Measurements from ENCODE around the gene EVX1. TPM values are rescaled to one million over a fixed set of nuclear protein-coding genes. Genes with fewer than 3 reads are reported as not detected.

EVX1 gene
- total and polyA plus RNA-seq, 7 experiments from 2014 or later = 0.11 TPM; not detected in 6

DNA sequence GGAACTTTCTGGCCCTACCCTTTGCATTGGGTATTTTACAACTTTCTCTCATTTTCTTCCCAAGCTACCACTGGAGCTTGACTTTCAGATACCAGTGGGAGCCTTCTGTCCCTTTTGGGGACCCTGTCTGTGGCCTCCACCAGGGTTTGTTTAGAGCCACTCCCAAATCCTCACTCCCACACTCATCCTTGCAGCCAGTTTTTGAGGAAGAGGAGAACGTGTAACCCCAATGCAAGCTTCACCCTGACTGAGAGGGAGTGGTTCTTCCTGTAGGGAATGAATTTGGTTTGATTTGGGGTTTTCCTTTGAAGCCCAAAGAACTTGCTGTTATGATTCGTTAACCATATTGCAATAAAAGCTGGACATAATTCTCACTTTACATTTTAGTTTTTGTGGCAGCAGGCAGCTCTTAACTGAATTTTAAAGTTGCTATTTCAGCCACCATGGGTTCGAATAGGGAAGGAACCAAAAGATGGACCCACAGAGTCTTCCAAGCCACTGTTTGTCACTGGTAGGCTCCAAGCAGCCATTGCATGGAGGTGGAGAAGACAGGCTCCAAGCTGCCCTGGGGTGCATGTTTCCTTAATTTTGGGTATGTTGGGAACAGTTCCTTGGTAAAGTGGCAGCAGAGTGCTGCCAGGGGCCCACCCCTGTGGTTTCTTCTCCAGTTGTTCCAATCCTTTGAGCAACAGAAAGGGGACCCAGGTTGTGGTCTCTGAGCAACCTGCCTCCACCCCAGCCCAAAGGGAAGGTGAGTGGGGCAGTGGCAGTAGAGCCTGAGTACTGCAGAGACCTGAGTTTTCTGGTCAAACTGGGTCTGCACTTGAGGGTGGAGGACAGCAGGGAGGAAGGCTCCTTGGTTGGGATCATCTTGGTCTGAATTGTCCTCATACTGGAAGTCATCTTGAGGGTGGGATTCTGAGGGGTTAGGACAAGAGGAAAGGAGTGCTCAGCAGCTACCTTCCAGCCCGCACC lies 5.1 kb downstream of the EVX1 start:
- Mint-ChIP-seq H3K27ac (peak overlapping the region in 1 of 9 donors; percentile 20), H3K9me3 (peaks cover 0 to 6% (median 0%) of the 10 kb centered on the region in 11 donors), H3K36me3 (peaks cover 0 to 3% (median 1%) of the 10 kb centered on the region in 5 donors), H3K4me1 (peaks cover 4 to 50% (median 30%) of the 10 kb centered on the region in 7 donors), H3K4me3 (no peak overlapping the region), H3K27me3 (peaks cover 76 to 86% (median 84%) of the 10 kb centered on the region in 5 donors)
- H3K4me3 ChIP-seq (ENCODE audit: low read length) = no peak overlapping the region
- H3K27me3 ChIP-seq (ENCODE audit: control insufficient read depth in 2 of 2, insufficient read depth in 2 of 2, low read length in 2 of 2) = peaks cover 0 to 27% of the 10 kb centered on the region in 2 donors
- H3K4me1 ChIP-seq (ENCODE audit: control insufficient read depth in 2 of 2, insufficient read depth in 2 of 2, low read length in 2 of 2) = peaks cover 0 to under 1% of the 10 kb centered on the region in 2 donors
- DNase-seq = no peak
- CTCF ChIA-PET = no interaction called here
- no peak for ATAC-seq
- H3K27ac ChIP-seq (ENCODE audit: low read depth, low read length) = no peak overlapping the region
- intact Hi-C loops (cut with micrococcal nuclease) = no loop called here
- H3K36me3 ChIP-seq (ENCODE audit: control insufficient read depth in 2 of 3, insufficient read depth in 3 of 3, low read length in 3 of 3) = no peaks in the 10 kb centered on the region
- POLR2A ChIA-PET = no interaction called here
- H3K9me3 ChIP-seq (ENCODE audit: control insufficient read depth in 2 of 3, low read length in 3 of 3) = no peaks in the 10 kb centered on the region

DNA sequence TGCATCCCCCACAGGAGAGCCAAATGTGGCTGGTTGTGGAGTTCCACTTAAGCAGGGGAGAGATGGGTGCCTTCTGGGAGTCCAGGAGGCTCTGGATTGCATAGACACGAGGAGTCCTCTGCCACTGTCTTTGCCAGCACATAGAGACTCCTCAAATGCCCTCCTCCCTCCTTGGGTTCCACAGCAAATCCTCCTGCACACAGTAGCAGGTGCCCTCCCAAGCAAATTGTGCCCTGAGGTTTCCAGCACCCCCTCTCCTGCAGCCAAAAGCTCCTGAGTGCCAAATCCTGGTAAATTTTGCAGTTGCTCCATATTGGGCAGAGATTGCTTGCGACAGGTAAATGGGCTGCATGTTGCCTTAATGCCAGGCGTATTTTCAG lies 5.8 kb downstream of the EVX1 start:
- no peaks in the 10 kb centered on the region for H3K36me3 ChIP-seq (ENCODE audit: control insufficient read depth in 2 of 3, insufficient read depth in 3 of 3, low read length in 3 of 3)
- H3K27me3 ChIP-seq (ENCODE audit: control insufficient read depth in 2 of 2, insufficient read depth in 2 of 2, low read length in 2 of 2) = peaks cover 0 to 26% of the 10 kb centered on the region in 2 donors
- Mint-ChIP-seq H3K36me3 (peaks cover 0 to 3% (median 1%) of the 10 kb centered on the region in 5 donors), H3K4me3 (no peak overlapping the region), H3K27ac (no peak overlapping the region), H3K27me3 (peaks cover 78 to 90% (median 87%) of the 10 kb centered on the region in 5 donors), H3K9me3 (peaks cover 0 to 6% (median 0%) of the 10 kb centered on the region in 11 donors), H3K4me1 (peaks cover 4 to 48% (median 29%) of the 10 kb centered on the region in 7 donors)
- intact Hi-C loops (cut with micrococcal nuclease) = no loop called here
- no peaks in the 10 kb centered on the region for H3K4me1 ChIP-seq (ENCODE audit: control insufficient read depth in 2 of 2, insufficient read depth in 2 of 2, low read length in 2 of 2)
- CTCF ChIA-PET = no interaction called here
- H3K9me3 ChIP-seq (ENCODE audit: control insufficient read depth in 2 of 3, low read length in 3 of 3) = no peaks in the 10 kb centered on the region
- POLR2A ChIA-PET = no interaction called here
- no peak for ATAC-seq
- H3K4me3 ChIP-seq (ENCODE audit: low read length) = no peak overlapping the region
- no peak for DNase-seq
- no peak overlapping the region for H3K27ac ChIP-seq (ENCODE audit: low read depth, low read length)

DNA sequence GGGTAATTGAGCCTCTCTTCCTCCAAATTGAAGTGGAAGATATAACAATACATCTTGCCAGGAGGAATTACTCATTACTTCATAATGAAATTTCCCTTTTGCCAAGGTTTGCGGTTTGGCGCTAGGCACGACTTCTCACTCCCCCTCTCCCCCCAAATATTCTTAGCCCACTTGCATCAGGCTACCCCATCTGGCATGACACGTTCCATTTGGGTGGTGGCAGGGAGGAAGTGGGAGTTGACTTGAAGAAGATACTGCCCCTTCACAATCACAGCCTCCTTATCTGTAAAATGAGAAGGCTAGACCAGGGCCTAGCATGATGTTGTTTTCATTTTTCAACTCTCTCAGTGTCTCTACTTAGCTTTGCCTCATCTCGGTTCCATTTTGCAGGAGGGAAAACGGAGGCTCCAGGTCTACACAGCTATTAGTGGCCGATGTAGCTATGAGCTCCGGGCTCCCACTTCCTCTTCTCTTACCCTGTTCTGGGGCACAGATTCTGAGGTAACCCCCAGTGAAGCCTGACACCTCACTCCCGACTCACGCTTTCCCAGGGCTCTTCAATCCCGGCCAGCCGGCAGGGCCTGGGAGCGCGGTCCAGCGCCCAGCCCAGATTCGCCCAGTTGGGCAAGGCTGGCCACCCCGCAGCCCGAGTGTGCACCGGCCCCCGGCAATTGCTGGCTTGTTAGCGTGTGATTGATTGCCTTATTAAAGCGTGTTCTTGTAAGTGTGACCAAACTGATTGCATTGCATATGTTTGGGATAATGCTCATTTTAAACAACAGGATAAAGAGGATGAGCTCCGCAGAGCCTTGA lies 6.5 kb downstream of the EVX1 start:
- H3K27ac ChIP-seq (ENCODE audit: low read depth, low read length) = no peak overlapping the region
- H3K4me1 Mint-ChIP-seq = peaks cover 2 to 43% (median 25%) of the 10 kb centered on the region in 7 donors
- H3K27me3 Mint-ChIP-seq = peaks cover 78 to 91% (median 87%) of the 10 kb centered on the region in 5 donors
- DNase-seq = no peak
- no peak overlapping the region for H3K27ac Mint-ChIP-seq
- H3K4me3 Mint-ChIP-seq = no peak overlapping the region
- peaks cover 0 to 26% of the 10 kb centered on the region in 2 donors for H3K27me3 ChIP-seq (ENCODE audit: control insufficient read depth in 2 of 2, insufficient read depth in 2 of 2, low read length in 2 of 2)
- intact Hi-C loops (cut with micrococcal nuclease) = no loop called here
- H3K36me3 Mint-ChIP-seq = peaks cover 0 to 3% (median 0%) of the 10 kb centered on the region in 5 donors
- no peaks in the 10 kb centered on the region for H3K9me3 ChIP-seq (ENCODE audit: control insufficient read depth in 2 of 3, low read length in 3 of 3)
- ATAC-seq = no peak
- ChIA-PET CTCF (no interaction called here), POLR2A (no interaction called here)
- H3K4me3 ChIP-seq (ENCODE audit: low read length) = no peak overlapping the region
- H3K9me3 Mint-ChIP-seq = peaks cover 0 to 6% (median 0%) of the 10 kb centered on the region in 11 donors
- H3K36me3 ChIP-seq (ENCODE audit: control insufficient read depth in 2 of 3, insufficient read depth in 3 of 3, low read length in 3 of 3) = no peaks in the 10 kb centered on the region
- H3K4me1 ChIP-seq (ENCODE audit: control insufficient read depth in 2 of 2, insufficient read depth in 2 of 2, low read length in 2 of 2) = no peaks in the 10 kb centered on the region

DNA sequence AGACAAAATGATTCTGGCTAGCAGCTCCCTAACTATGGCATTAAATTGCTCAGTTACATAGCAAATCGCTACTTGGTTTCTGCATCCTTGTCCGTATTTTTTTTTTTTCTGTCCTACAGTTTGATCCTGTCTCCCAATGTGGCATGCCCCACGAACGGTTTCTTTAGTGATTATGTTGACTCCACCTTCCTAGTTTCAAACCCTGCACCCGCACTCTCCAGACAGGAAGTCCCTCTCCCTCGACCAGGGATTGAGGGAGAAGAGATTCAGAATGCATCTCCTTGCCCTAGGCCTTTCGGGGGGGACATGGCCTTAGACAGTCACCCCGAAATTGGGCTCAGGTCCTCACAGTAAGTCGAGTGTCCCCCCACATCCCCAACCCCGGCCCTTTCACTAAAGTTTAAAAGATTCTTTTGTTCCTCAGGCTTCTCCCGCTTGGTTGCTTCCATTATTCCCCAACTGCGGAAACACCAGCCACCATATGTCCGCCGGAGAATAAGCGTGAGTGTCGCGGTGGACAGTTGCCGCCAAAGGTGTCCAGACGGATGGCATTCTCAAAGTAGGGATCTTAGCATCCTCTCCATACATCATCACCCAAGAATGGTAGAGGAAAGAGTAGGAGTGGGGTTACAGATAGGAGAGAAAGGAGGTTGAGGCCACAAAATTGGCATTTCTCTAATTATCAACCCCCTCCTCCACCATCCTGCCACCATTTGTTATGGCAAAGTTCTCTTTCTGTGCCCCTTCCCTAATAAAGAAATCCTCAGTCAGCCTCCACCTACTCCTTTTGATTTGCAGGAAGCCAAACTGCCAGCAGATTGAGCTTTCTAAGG lies 7.3 kb downstream of the EVX1 start:
- Mint-ChIP-seq H3K4me1 (peaks cover 2 to 35% (median 17%) of the 10 kb centered on the region in 7 donors), H3K9me3 (peaks cover 0 to 6% (median 0%) of the 10 kb centered on the region in 11 donors), H3K36me3 (peaks cover 0 to 3% (median 0%) of the 10 kb centered on the region in 5 donors), H3K27ac (no peak overlapping the region), H3K27me3 (peaks cover 76 to 91% (median 85%) of the 10 kb centered on the region in 5 donors), H3K4me3 (peak overlapping the region in 2 of 10 donors; percentile 37 to 38)
- Histone ChIP-seq H3K4me3 (ENCODE audit: low read length) (no peak overlapping the region), H3K36me3 (ENCODE audit: control insufficient read depth in 2 of 3, insufficient read depth in 3 of 3, low read length in 3 of 3) (no peaks in the 10 kb centered on the region), H3K27me3 (ENCODE audit: control insufficient read depth in 2 of 2, insufficient read depth in 2 of 2, low read length in 2 of 2) (peaks cover 0 to 22% of the 10 kb centered on the region in 2 donors), H3K27ac (ENCODE audit: low read depth, low read length) (no peak overlapping the region), H3K9me3 (ENCODE audit: control insufficient read depth in 2 of 3, low read length in 3 of 3) (no peaks in the 10 kb centered on the region), H3K4me1 (ENCODE audit: control insufficient read depth in 2 of 2, insufficient read depth in 2 of 2, low read length in 2 of 2) (no peaks in the 10 kb centered on the region)
- DNase-seq = no peak
- ChIA-PET POLR2A (no interaction called here), CTCF (no interaction called here)
- ATAC-seq = no peak
- intact Hi-C loops (cut with micrococcal nuclease) = no loop called here

DNA sequence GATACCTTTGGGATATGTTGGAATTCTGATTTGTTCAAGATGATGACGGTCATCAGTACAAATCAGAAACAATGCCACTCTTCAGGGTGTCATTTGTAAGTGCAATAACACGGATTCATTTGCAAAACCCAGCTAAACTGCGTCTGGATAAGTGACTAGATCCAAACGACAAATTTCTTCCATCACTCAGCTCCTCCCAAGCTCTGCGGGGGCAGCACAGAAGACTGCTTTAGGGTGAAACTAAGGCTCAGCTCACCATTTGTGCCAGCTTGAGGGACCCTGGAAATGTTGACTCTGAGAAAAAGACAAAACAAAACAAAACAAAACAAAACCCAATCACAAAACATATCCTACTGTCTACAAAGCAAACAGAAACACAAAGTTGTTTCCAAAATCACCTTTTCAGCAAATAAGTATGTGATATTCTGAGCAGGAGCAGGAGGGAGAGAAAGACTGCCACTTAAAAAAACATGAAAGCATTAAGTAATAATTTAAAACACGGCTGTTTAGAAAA lies 8.0 kb downstream of the EVX1 start:
- ATAC-seq = no peak
- CTCF ChIA-PET = no interaction called here
- peak overlapping the region in 3 of 10 donors; percentile 9 to 64 (median 37) for H3K4me3 Mint-ChIP-seq
- Histone ChIP-seq H3K9me3 (ENCODE audit: control insufficient read depth in 2 of 3, low read length in 3 of 3) (no peaks in the 10 kb centered on the region), H3K36me3 (ENCODE audit: control insufficient read depth in 2 of 3, insufficient read depth in 3 of 3, low read length in 3 of 3) (no peaks in the 10 kb centered on the region), H3K27ac (ENCODE audit: low read depth, low read length) (no peak overlapping the region), H3K27me3 (ENCODE audit: control insufficient read depth in 2 of 2, insufficient read depth in 2 of 2, low read length in 2 of 2) (peaks cover 0 to 18% of the 10 kb centered on the region in 2 donors), H3K4me1 (ENCODE audit: control insufficient read depth in 2 of 2, insufficient read depth in 2 of 2, low read length in 2 of 2) (no peaks in the 10 kb centered on the region), H3K4me3 (ENCODE audit: low read length) (no peak overlapping the region)
- DNase-seq = no peak
- H3K27ac Mint-ChIP-seq = peak overlapping the region in 1 of 9 donors; percentile 6
- H3K9me3 Mint-ChIP-seq = peaks cover 0 to 6% (median 0%) of the 10 kb centered on the region in 11 donors
- peaks cover 80 to 89% (median 84%) of the 10 kb centered on the region in 5 donors for H3K27me3 Mint-ChIP-seq
- intact Hi-C loops (cut with micrococcal nuclease) = no loop called here
- POLR2A ChIA-PET = no interaction called here
- H3K36me3 Mint-ChIP-seq = peaks cover 0 to 3% (median 0%) of the 10 kb centered on the region in 5 donors
- peaks cover 2 to 33% (median 15%) of the 10 kb centered on the region in 7 donors for H3K4me1 Mint-ChIP-seq
